ENCODE data around the gene YARS1. TPM values are rescaled to one million over a fixed set of nuclear protein-coding genes. Genes with fewer than 3 reads are reported as not detected.

Gene YARS1
- total RNA-seq, 3 donors from 2014 or later: 53.8 to 67.5 (median 67.2) TPM

DNA sequence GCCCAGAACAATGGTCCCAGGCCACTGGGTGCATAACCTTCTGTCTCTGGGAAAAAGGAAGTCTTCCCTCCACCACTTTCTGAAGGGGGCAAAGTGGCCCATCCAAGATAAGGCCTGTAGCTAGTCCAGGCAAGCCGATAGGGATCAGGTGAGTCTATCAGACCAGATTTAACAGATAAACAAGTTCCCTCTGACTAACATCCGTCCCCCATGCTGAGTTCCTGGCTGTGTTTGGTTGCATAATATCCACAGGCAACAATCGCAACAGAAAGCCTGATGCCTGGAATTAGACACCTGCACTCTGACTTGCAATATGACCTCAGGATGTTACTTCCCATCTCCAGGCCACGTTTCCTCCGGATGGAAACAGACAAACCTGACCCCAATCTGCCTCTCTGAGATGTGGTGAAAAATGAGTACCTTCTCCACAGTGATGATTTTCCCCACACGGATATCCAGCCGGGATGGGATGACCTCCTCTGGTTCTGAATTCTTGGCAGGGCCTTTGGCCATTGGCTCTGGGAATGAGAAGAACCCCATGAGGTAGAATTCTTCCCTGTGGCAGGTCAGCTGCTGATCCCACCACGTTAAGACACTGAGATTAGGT, 36.4 kb downstream of the YARS1 start:
- H3K36me3 ChIP-seq: no peaks in the 10 kb centered on the region
- no peaks in the 10 kb centered on the region for H3K4me1 ChIP-seq
- no peak overlapping the region for H3K4me3 ChIP-seq
- no peaks in the 10 kb centered on the region for H3K27me3 ChIP-seq
- no peak overlapping the region for H3K27ac ChIP-seq
- no peak for DNase-seq (ENCODE audit: low spot score in 2 of 2)
- TF ChIP-seq, protein P1, sequence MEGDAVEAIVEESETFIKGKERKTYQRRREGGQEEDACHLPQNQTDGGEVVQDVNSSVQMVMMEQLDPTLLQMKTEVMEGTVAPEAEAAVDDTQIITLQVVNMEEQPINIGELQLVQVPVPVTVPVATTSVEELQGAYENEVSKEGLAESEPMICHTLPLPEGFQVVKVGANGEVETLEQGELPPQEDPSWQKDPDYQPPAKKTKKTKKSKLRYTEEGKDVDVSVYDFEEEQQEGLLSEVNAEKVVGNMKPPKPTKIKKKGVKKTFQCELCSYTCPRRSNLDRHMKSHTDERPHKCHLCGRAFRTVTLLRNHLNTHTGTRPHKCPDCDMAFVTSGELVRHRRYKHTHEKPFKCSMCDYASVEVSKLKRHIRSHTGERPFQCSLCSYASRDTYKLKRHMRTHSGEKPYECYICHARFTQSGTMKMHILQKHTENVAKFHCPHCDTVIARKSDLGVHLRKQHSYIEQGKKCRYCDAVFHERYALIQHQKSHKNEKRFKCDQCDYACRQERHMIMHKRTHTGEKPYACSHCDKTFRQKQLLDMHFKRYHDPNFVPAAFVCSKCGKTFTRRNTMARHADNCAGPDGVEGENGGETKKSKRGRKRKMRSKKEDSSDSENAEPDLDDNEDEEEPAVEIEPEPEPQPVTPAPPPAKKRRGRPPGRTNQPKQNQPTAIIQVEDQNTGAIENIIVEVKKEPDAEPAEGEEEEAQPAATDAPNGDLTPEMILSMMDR (IDR thresholded peaks at IDR 0.05): no peak
- TF ChIP-seq POLR2AphosphoS5 (IDR thresholded peaks at IDR 0.05) (no peak), POLR2A (IDR thresholded peaks at IDR 0.05) (no peak)
- H3K9me3 ChIP-seq: no peaks in the 10 kb centered on the region
- intact Hi-C loops (cut with DNase I; ENCODE audit: low total_unique reads): no loop called here

DNA sequence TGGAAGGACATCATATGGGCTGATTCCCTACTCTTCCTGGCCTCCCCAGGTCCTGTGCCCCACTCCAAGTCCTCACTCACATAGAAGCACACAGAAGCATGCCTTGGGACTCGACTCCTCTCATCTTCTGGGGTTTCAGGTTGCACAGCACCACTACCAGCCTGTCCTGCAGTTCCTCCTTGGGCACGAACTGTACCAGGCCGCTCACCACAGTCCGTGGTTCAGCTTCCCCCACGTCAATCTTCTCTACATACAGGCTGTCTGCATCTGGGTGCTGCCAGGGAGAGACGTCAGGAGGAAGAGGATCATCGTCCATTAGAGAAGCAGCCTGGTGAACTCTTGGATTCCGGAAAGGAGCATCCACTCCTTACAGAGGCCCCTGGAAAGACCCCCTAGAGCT, 37.2 kb downstream of the YARS1 start:
- Histone ChIP-seq H3K36me3 (no peaks in the 10 kb centered on the region), H3K9me3 (no peaks in the 10 kb centered on the region), H3K27me3 (no peaks in the 10 kb centered on the region), H3K4me3 (no peak overlapping the region), H3K4me1 (peaks cover 0 to 4% of the 10 kb centered on the region in 2 donors), H3K27ac (no peak overlapping the region)
- intact Hi-C loops (cut with DNase I; ENCODE audit: low total_unique reads): no loop called here
- no peak for TF ChIP-seq POLR2AphosphoS5 (IDR thresholded peaks at IDR 0.05)
- TF ChIP-seq POLR2A (IDR thresholded peaks at IDR 0.05): no peak
- TF ChIP-seq, protein P1 (IDR thresholded peaks at IDR 0.05): no peak
- no peak for DNase-seq (ENCODE audit: low spot score in 2 of 2)

DNA sequence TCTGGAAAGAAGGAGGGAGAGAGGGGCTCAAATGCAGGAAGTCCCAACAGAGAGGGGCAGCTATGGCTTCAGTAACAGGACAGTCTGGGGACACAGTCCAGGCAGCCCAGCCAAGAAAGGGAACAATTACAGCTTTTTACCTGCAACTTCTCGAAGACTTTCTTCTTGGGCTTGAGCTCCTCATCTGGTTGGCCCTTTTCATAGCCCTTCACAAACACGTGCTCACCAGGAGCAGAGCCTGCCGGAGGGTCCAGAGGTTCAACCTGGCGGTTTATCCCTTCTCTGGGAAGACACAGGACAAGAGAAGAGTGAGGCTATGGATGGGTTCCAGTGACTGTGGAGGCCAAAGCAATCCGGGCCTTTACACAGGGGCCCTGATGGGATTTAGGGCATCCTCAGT, 37.9 kb downstream of the YARS1 start:
- DNase-seq (ENCODE audit: low spot score in 2 of 2): no peak
- no peaks in the 10 kb centered on the region for H3K27me3 ChIP-seq
- no peak overlapping the region for H3K4me3 ChIP-seq
- TF ChIP-seq, protein P1 (IDR thresholded peaks at IDR 0.05): no peak
- no peak for TF ChIP-seq POLR2A (IDR thresholded peaks at IDR 0.05)
- TF ChIP-seq POLR2AphosphoS5 (IDR thresholded peaks at IDR 0.05): no peak
- no peaks in the 10 kb centered on the region for H3K36me3 ChIP-seq
- H3K4me1 ChIP-seq: peaks cover 0 to 4% of the 10 kb centered on the region in 2 donors
- no peaks in the 10 kb centered on the region for H3K9me3 ChIP-seq
- H3K27ac ChIP-seq: no peak overlapping the region
- intact Hi-C loops (cut with DNase I; ENCODE audit: low total_unique reads): no loop called here

DNA sequence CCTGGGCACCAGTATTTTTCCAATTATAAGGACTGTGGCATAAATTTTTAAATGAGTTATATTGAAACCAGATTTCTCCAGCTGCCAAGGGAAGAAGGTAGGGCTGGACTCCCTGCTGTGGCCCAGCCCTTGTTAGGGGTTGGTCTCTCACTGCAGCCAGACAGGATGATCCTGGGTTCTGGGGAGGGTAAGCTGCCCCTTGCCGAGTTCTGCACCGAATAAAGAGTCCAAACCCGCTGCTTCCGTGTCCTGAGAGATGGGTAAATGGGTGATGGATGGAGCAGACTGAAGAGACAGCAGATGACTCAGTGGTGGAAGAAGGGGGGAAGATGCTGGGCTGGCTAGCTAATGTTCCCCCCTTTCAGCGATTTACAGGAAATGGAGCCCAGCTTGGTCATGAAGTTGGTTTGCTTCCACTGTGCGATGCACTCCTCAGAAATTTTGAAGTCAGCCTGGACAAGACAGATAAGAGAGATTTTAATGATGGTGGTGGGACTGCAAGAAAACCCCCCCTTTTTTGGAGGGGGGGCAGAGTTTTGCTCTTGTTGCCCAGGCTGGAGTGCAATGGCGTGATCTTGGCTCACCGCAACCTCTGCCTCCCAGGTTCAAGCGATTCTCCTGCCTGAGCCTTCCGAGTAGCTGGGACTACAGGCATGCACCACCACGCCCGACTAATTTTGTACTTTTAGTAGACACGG, 41.4 kb downstream of the YARS1 start:
- no peak for DNase-seq (ENCODE audit: low spot score in 2 of 2)
- intact Hi-C loops (cut with DNase I; ENCODE audit: low total_unique reads): no loop called here
- TF ChIP-seq POLR2AphosphoS5 (IDR thresholded peaks at IDR 0.05) (no peak), POLR2A (IDR thresholded peaks at IDR 0.05) (no peak)
- TF ChIP-seq, protein P1 (IDR thresholded peaks at IDR 0.05): no peak
- Histone ChIP-seq H3K9me3 (no peaks in the 10 kb centered on the region), H3K36me3 (no peaks in the 10 kb centered on the region), H3K4me3 (no peak overlapping the region), H3K27me3 (no peaks in the 10 kb centered on the region), H3K4me1 (peaks cover 4 to 6% of the 10 kb centered on the region in 2 donors), H3K27ac (peak overlapping the region; percentile 58 to 65)

DNA sequence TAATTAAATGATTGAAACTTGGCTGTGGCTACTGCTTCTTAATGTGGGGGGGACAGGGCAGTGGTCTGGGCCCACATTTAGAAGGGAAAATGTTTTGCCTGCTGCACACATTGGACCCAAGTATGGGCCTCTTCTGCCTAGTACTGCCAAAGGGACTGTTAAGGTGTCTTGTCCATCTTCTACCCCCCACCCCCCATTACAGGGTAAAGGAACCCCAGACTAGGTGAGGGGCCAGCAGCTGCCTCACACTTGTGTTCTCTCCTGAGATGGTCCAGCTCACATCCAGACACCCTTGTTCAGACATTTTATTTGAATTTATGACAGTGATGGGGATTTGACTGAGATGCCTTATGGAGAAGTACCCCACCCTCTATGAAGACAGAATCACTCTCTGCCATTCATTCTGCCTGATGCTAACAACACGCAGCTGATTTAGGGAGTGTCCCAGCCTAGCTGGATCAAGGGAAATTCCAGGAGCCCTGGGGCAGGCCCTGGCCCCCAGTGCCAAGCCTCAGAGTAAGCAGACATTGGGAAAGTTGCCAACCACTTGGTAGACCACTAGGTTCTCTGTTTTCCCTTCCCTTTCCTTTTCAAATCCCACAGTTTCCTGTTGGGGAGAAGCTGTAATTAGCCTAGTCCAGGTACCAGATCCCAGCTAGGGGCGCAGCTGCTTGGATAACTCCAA, 42.1 kb downstream of the YARS1 start:
- TF ChIP-seq POLR2AphosphoS5 (IDR thresholded peaks at IDR 0.05): no peak
- TF ChIP-seq, protein P1 (IDR thresholded peaks at IDR 0.05): no peak
- no peak for TF ChIP-seq POLR2A (IDR thresholded peaks at IDR 0.05)
- H3K27ac ChIP-seq: peak overlapping the region; percentile 58 to 65
- H3K4me3 ChIP-seq: no peak overlapping the region
- intact Hi-C loops (cut with DNase I; ENCODE audit: low total_unique reads): no loop called here
- H3K9me3 ChIP-seq: no peaks in the 10 kb centered on the region
- H3K36me3 ChIP-seq: no peaks in the 10 kb centered on the region
- H3K27me3 ChIP-seq: no peaks in the 10 kb centered on the region
- DNase-seq (ENCODE audit: low spot score in 2 of 2): no peak
- peaks cover 4 to 6% of the 10 kb centered on the region in 2 donors for H3K4me1 ChIP-seq

Data from breast epithelium (tissue), 4 donors.